Hepatocyte (in vitro differentiated cells): ENCODE results near the gene CPEB1. TPM values are rescaled to one million over a fixed set of nuclear protein-coding genes. Genes with fewer than 3 reads are reported as not detected.
"Not testable (repeated sequence)": the region's sequence is repeated elsewhere in the genome, so short reads cannot be mapped to it uniquely, and the experiment has no call there.

Experiments used
- DNase-seq: peaks from one replicate; pipeline ENCODE4 v3.0.0-alpha.2; 2016; ENCODE audit warnings: low spot score
- H2AFZ ChIP-seq: fragments of 200-600 bp; sonication (generic); 2 replicates; pipeline ENCODE4 v1.6.0; 2016; ENCODE audit warnings: antibody characterized with exemption, mild to moderate bottlenecking
- H3K27ac ChIP-seq: fragments of 200-600 bp; sonication (generic); 2 replicates; pipeline ENCODE4 v1.5.1; 2016; ENCODE audit warnings: mild to moderate bottlenecking
- H3K27me3 ChIP-seq: fragments of 200-600 bp; sonication (generic); 2 replicates; pipeline ENCODE4 v1.6.1; 2016
- H3K36me3 ChIP-seq: fragments of 200-600 bp; sonication (generic); replicated peaks from 2 replicates; pipeline ENCODE4 v1.5.1; 2016; ENCODE audit warnings: low read depth; ENCODE audit not compliant: insufficient read depth
- H3K4me1 ChIP-seq: fragments of 200-600 bp; sonication (generic); 2 replicates; pipeline ENCODE4 v1.5.1; 2016; ENCODE audit warnings: mild to moderate bottlenecking, moderate library complexity; ENCODE audit not compliant: insufficient read depth
- H3K4me2 ChIP-seq: fragments of 200-600 bp; sonication (generic); 2 replicates; pipeline ENCODE4 v1.6.0; 2016
- H3K4me3 ChIP-seq: fragments of 200-600 bp; sonication (generic); 2 replicates; pipeline ENCODE4 v1.5.1; 2016; ENCODE audit warnings: mild to moderate bottlenecking
- H3K79me2 ChIP-seq: fragments of 200-600 bp; sonication (generic); 2 replicates; pipeline ENCODE4 v1.6.0; 2017; ENCODE audit warnings: mild to moderate bottlenecking
- H3K9me2 ChIP-seq: fragments of 200-600 bp; sonication (generic); replicated peaks from 2 replicates; pipeline ENCODE4 v1.6.0; 2017; ENCODE audit warnings: mild to moderate bottlenecking; ENCODE audit not compliant: insufficient read depth
- H3K9me3 ChIP-seq: fragments of 200-600 bp; sonication (generic); 2 replicates; pipeline ENCODE4 v1.5.1; 2016; ENCODE audit warnings: low read depth, mild to moderate bottlenecking
- H4K20me1 ChIP-seq: fragments of 200-600 bp; sonication (generic); 2 replicates; pipeline ENCODE4 v1.6.0; 2016; ENCODE audit warnings: mild to moderate bottlenecking; ENCODE audit not compliant: insufficient read depth, poor library complexity, severe bottlenecking
- WGBS: methylation state at CpG from one replicate; pipeline ENCODE4 v1.1.6; 2016; ENCODE audit warnings: low lambda C conversion rate; ENCODE audit errors: missing lambda C conversion rate; 5-methylcytosine and 5-hydroxymethylcytosine counted together
- polyA plus RNA-seq: library from polyadenylated mRNA; unstranded; fragments of >200 nt; fragmentation: Nextera tagmentation; extraction: Ambion mirVana; gene quantifications from 2 replicates; pipeline ENCODE4 v1.2.1, GENCODE V29; 2016
- total RNA-seq: library from RNA; depleted of rRNA; stranded (reverse); fragments of >200 nt; gene quantifications from 2 replicates; pipeline ENCODE4 v1.2.3, GENCODE V29; 2014

The CPEB1 gene
- total and polyA plus RNA-seq, 2 experiments from 2014 or later, result 0.87 to 1.9 TPM

DNA sequence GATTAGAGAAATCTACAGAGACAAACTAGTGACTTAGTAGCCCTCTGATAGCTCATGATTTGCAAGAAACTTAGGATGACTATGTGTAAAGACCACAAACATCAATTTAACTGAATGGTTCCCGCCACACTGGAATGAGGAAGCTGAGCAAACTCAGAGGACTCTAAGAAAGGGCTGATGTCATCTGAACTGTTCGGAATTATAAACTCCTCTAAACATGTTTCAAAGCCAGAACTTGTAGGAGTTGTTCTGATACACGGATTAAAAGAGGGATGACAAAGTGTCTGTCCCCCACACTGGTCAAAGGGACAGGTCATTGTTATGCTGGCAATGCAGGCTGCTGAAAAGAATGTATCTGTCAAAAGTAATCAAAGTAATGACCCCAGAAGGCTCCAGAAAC is 141.3 kb downstream of the CPEB1 start:
- H3K4me3 ChIP-seq, H3K27me3 ChIP-seq, DNase-seq, H4K20me1 ChIP-seq, H3K4me1 ChIP-seq, H3K27ac ChIP-seq, H3K9me2 ChIP-seq, H3K4me2 ChIP-seq, H2AFZ ChIP-seq, H3K36me3 ChIP-seq, H3K79me2 ChIP-seq, H3K9me3 ChIP-seq: not testable (repeated sequence)
- WGBS, result no CpG with 5 or more reads among the region's 3 CpGs

DNA sequence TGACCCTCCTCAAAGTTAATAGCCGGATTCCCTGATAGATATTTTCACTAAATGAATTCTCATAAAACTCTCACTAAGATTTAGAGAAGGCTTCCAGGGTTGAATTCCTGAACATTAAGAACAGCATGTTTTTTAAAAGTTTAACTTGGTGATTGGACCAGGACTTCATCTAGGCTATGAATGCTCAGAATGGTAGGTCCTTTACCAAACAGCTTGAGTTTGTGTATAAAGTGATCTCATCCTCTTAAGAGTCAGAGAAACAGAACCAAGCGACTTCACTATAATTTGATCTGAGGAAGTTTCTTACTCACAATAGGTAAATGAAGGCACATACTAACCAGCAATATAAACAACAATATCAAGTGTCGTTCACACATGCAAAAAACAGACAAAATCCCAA is 143.1 kb downstream of the CPEB1 start:
- not testable (repeated sequence) for DNase-seq, H3K79me2 ChIP-seq, H3K4me1 ChIP-seq, H3K36me3 ChIP-seq, H3K27me3 ChIP-seq, H4K20me1 ChIP-seq, H3K4me2 ChIP-seq, H3K9me3 ChIP-seq, H2AFZ ChIP-seq, H3K27ac ChIP-seq, H3K4me3 ChIP-seq, H3K9me2 ChIP-seq
- 63% methylated on average over 1 of the region's 3 CpGs for WGBS

- WGBS, result 37% methylated on average over 3 of the region's 7 CpGs
- H3K27me3 ChIP-seq, H3K9me2 ChIP-seq, H3K79me2 ChIP-seq, H3K4me3 ChIP-seq, H4K20me1 ChIP-seq, H3K9me3 ChIP-seq, H3K27ac ChIP-seq, H2AFZ ChIP-seq, DNase-seq, H3K36me3 ChIP-seq, H3K4me1 ChIP-seq, H3K4me2 ChIP-seq: not testable (repeated sequence)
Measured at GRCh38 chr15:82502700-82503339, 144.3 kb downstream of the CPEB1 start.

GRCh38 chr15:82500772-82501171 is 146.4 kb downstream of the CPEB1 start:
- H3K27me3 ChIP-seq, result not testable (repeated sequence)

DNA sequence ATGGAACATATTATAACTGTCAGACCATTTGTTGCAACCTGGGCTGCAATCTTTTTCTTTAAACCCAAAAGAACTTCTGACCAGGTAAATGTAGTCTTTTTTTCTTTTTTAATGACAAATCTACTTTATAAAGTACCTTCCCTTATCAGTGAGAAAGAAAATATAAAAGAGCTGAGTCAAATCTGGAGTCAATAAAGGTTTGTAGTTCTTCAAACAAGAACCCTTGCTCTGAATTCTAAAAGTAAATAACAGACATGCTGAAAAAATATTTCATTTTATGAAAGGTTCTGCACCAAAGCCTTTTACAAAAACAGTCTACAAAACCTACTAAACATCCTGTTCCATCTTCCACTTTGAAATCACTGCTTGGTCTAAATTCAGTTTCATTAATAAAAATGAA is 149.2 kb downstream of the CPEB1 start:
- not testable (repeated sequence) for H2AFZ ChIP-seq, H3K36me3 ChIP-seq, H3K27ac ChIP-seq

More at GRCh38 chr15:82500772-82501171, 146.4 kb downstream of the CPEB1 start:
- not testable (repeated sequence) for H3K9me3 ChIP-seq, H3K27ac ChIP-seq, H4K20me1 ChIP-seq, H3K36me3 ChIP-seq, H3K4me1 ChIP-seq, H3K4me3 ChIP-seq, H2AFZ ChIP-seq, DNase-seq, H3K4me2 ChIP-seq, H3K9me2 ChIP-seq, H3K79me2 ChIP-seq
- 74% methylated on average over 4 of the region's 4 CpGs for whole genome bisulfite sequencing

More for the DNA sequence above, 149.2 kb downstream of the CPEB1 start:
- not testable (repeated sequence) for H3K79me2 ChIP-seq, H4K20me1 ChIP-seq, H3K4me1 ChIP-seq, H3K27me3 ChIP-seq, H3K4me2 ChIP-seq, H3K9me2 ChIP-seq, H3K9me3 ChIP-seq, DNase-seq, H3K4me3 ChIP-seq

Other genes with a start within 250 kb of the CPEB1 start
- gene GOLGA6L9, start 217.5 kb downstream of the CPEB1 start, total RNA-seq, result 2.2 and 3.3 TPM in 2 replicates
- 1.0 and 1.7 TPM in 2 replicates for gene GOLGA6L9, start 217.5 kb downstream of the CPEB1 start, polyA plus RNA-seq
- gene RPS17, start 106.9 kb downstream of the CPEB1 start, total RNA-seq, result 2,046 and 2,748 TPM in 2 replicates
- 453 and 501 TPM in 2 replicates for gene RPS17, start 106.9 kb downstream of the CPEB1 start, polyA plus RNA-seq
- gene AP3B2, start 62.5 kb upstream of the CPEB1 start, total RNA-seq, result 2.3 and 4.5 TPM in 2 replicates
- gene AP3B2, start 62.5 kb upstream of the CPEB1 start, polyA plus RNA-seq, result 2.9 and 4.1 TPM in 2 replicates
- 0.04 TPM in 1 of 2 replicates, not detected in the other for gene FSD2, start 158.7 kb upstream of the CPEB1 start, total RNA-seq
- 0.06 and 0.28 TPM in 2 replicates for gene FSD2, start 158.7 kb upstream of the CPEB1 start, polyA plus RNA-seq
- gene WHAMM, start 162.3 kb upstream of the CPEB1 start, total RNA-seq, result 5.3 and 5.8 TPM in 2 replicates
- 6.5 and 8.0 TPM in 2 replicates for gene WHAMM, start 162.3 kb upstream of the CPEB1 start, polyA plus RNA-seq